NCI-H2171 (cell line): Measurements from ENCODE around the gene ZNF493.

ENCODE experiments used
- DNase-seq: peaks from one replicate; lab custom pipeline; 2025; lab: John Stamatoyannopoulos, UW

ZNF493 gene

GRCh38 chr19:21463449-21464105 lies 66.6 kb downstream of the ZNF493 start:
- no peak for DNase-seq

- no peak for DNase-seq
These were observed 69.7 kb downstream of the ZNF493 start for GRCh38 chr19:21466627-21467026.

GRCh38 chr19:21468791-21469190 lies 71.9 kb downstream of the ZNF493 start:
- no peak for DNase-seq

GRCh38 chr19:21472507-21472906 lies 75.6 kb downstream of the ZNF493 start:
- no peak for DNase-seq

GRCh38 chr19:21474671-21475181 lies 77.8 kb downstream of the ZNF493 start:
- no peak for DNase-seq
